K562 (cell line): ENCODE results near the gene EMC6. TPM values are rescaled to one million over a fixed set of nuclear protein-coding genes. Genes with fewer than 3 reads are reported as not detected.

ENCODE experiments used
- ATAC-seq: fragments of 200-7000 bp; cut with Tn5 transposase; 3 replicates; pipeline ENCODE4 v1.9.1; 2020; ENCODE audit warnings: moderate library complexity
- BruUV-seq: library from RNA; stranded (reverse); fragments of 400-500 nt; replicated peaks from 2 replicates; lab custom pipeline; 2021; lab: Mats Ljungman, UMichigan
- CTCF ChIA-PET: fragments of 300-600 bp; formaldehyde crosslinking; extraction: SDS; loops from one replicate; lab custom pipeline; 2021; ENCODE audit warnings: low intra/inter-chr PET ratio; lab: Yijun Ruan, JAX
- POLR2A ChIA-PET: fragments of 300-600, 350-650 bp; sonication (Branson Sonifier 250); formaldehyde crosslinking; extraction: SDS; loops from one replicate; lab custom pipeline; 2021; ENCODE audit warnings: antibody characterized with exemption, inconsistent platforms; lab: Yijun Ruan, JAX
- DNase-seq, 4 experiments: peaks; one replicate each; pipeline versions ENCODE4 v3.0.0 to v3.0.0-alpha.2; 2011 to 2018; ENCODE audit warnings: low spot score in 3 of 4, mixed read lengths in 3 of 4; ENCODE audit errors: extremely low read depth in 1 of 4
- FAIRE-seq: peaks from 2 replicates; lab custom pipeline; 2011; peaks lifted over from hg19 to GRCh38; lab: Jason Lieb, UNC
- H2AFZ ChIP-seq: 2 replicates; pipeline ENCODE4 v1.6.0; 2011; ENCODE audit warnings: low read depth, low read length, control low read depth, inconsistent platforms
- H3K27ac ChIP-seq: fragments of 200-600 bp; 3 replicates; pipeline ENCODE4 v1.8.0; 2011; ENCODE audit warnings: low read depth, mild to moderate bottlenecking, control low read depth, inconsistent platforms, low read length, moderate library complexity, mixed read lengths; ENCODE audit errors: extremely low read depth
- H3K27me3 ChIP-seq, 2 experiments: fragments of 300-600 bp in 1 of 2; 2 replicates in 1 of 2; 3 replicates in 1 of 2; pipeline versions ENCODE4 v1.6.0 to v1.8.0; 2011; ENCODE audit warnings: inconsistent platforms in 2 of 2, low read length in 2 of 2, mild to moderate bottlenecking in 1 of 2, mixed read lengths in 1 of 2, moderate library complexity in 1 of 2; ENCODE audit not compliant: control insufficient read depth in 2 of 2, insufficient read depth in 2 of 2
- H3K36me3 ChIP-seq: fragments of 300-600 bp; 3 replicates; pipeline ENCODE4 v1.8.0; 2011; ENCODE audit warnings: mild to moderate bottlenecking, low read length, inconsistent platforms; ENCODE audit not compliant: control insufficient read depth, insufficient read depth
- H3K4me1 ChIP-seq, 2 experiments: fragments of 200-600 bp in 1 of 2; replicated peaks in 1 of 2; 2 replicates in 1 of 2; 3 replicates in 1 of 2; pipeline versions ENCODE4 v1.5.1 to v1.8.0; 2011; ENCODE audit warnings: inconsistent platforms in 2 of 2, low read length in 2 of 2, mild to moderate bottlenecking in 1 of 2, mixed read lengths in 1 of 2, moderate library complexity in 1 of 2; ENCODE audit not compliant: control insufficient read depth in 2 of 2, insufficient read depth in 2 of 2
- H3K4me2 ChIP-seq: 2 replicates; pipeline ENCODE4 v1.6.1; 2011; ENCODE audit warnings: low read length, control low read depth, inconsistent platforms, mixed read lengths; ENCODE audit not compliant: insufficient read depth
- H3K4me3 ChIP-seq: fragments of 200-600 bp; sonication (generic), shearing (Covaris generic); 2 replicates; pipeline ENCODE4 v1.5.1; 2016; ENCODE audit warnings: control low read depth, inconsistent platforms
- H3K79me2 ChIP-seq: fragments of 200-600 bp; 3 replicates; pipeline ENCODE4 v1.8.0; 2011; ENCODE audit warnings: low read length, inconsistent platforms; ENCODE audit not compliant: control insufficient read depth, insufficient read depth
- H3K9ac ChIP-seq, 2 experiments: 2 replicates each; pipeline versions ENCODE4 v1.6.0 to v1.6.1; 2011; ENCODE audit warnings: low read depth in 2 of 2, low read length in 2 of 2, control low read depth in 1 of 2, inconsistent platforms in 1 of 2, mild to moderate bottlenecking in 1 of 2, mixed read lengths in 1 of 2; ENCODE audit not compliant: insufficient read depth in 1 of 2
- H3K9me1 ChIP-seq: one replicate; pipeline ENCODE4 v1.6.0; 2011; ENCODE audit warnings: inconsistent platforms, mild to moderate bottlenecking, low read length, moderate library complexity; ENCODE audit not compliant: control insufficient read depth, insufficient read depth
- H3K9me3 ChIP-seq: replicated peaks from 2 replicates; pipeline ENCODE4 v1.5.1; 2011; ENCODE audit warnings: low read depth, low read length, inconsistent platforms; ENCODE audit not compliant: control insufficient read depth, insufficient read depth
- H4K20me1 ChIP-seq: replicated peaks from 2 replicates; pipeline ENCODE4 v1.6.1; 2011; ENCODE audit warnings: low read length, inconsistent platforms, mixed read lengths; ENCODE audit not compliant: control insufficient read depth, insufficient read depth
- CREB3L1 ChIP-seq: fragments of 450-650 bp; IDR thresholded peaks from 2 replicates; pipeline ENCODE4 v1.6.1; 2014; ENCODE audit warnings: low read depth, mild to moderate bottlenecking, moderate library complexity, borderline replicate concordance
- POLR2G ChIP-seq: fragments of 200-400 bp; formaldehyde crosslinking; IDR thresholded peaks from 2 replicates; pipeline ENCODE4 v1.6.1; 2017; ENCODE audit warnings: low read depth, mild to moderate bottlenecking, antibody characterized with exemption, low read length, moderate library complexity
- WGBS: fragments of 100-300 bp; shearing (Covaris generic); methylation state at CpG from one replicate; pipeline ENCODE4 v1.1.6; 2016; ENCODE audit warnings: low coverage, mixed read lengths; ENCODE audit not compliant: insufficient coverage; ENCODE audit errors: missing lambda C conversion rate; 5-methylcytosine and 5-hydroxymethylcytosine counted together
- in situ Hi-C: fragments of 300-500 bp; cut with MboI; formaldehyde crosslinking; loops from 4 replicates; pipeline ENCODE4 v1.15.0; 2018; ENCODE audit warnings: inconsistent platforms, mixed read lengths
- intact Hi-C: fragments of 100-400 bp; cut with micrococcal nuclease; formaldehyde crosslinking; loops from 2 replicates; pipeline ENCODE4 v1.14.2; 2022
- polyA plus RNA-seq, 8 experiments: library from polyadenylated mRNA; depleted of rRNA in 4 of 8; stranded (reverse) in 5 of 8; unstranded in 3 of 8; fragments of >200 nt; fragmentation: Nextera tagmentation in 2 of 8; fragmentation: Illumina TruSeq in 1 of 8; extraction: Ambion mirVana in 2 of 8; extraction: Trizol in 1 of 8; gene quantifications; 2 replicates each; pipeline versions ENCODE4 v1.2.1 to v1.2.3, GENCODE V29; 2011 to 2014; ENCODE audit warnings: inconsistent platforms in 1 of 8, missing spikeins in 1 of 8
- total RNA-seq, 7 experiments: library from RNA; depleted of rRNA in 6 of 7; stranded (reverse); fragments of >200 nt in 6 of 7; fragmentation: Illumina TruSeq in 2 of 7; extraction: Trizol in 2 of 7; gene quantifications; 2 replicates each; pipeline versions ENCODE4 v1.2.1 to v1.2.3, GENCODE V29; 2011 to 2021; ENCODE audit warnings: low replicate concordance in 1 of 7

EMC6 gene
- total and polyA plus RNA-seq, 9 of the 15 experiments (the other 6 are each of a cell fraction or from before 2014, with no cell fraction given): 2.9 to 136 (median 24.9) TPM

GRCh38 chr17:3660311-3660891 lies 8.2 kb upstream of the EMC6 start:
- in situ Hi-C loops (no loop called here), intact Hi-C loops (no loop called here)
- no peaks in the 10 kb centered on the region for H3K79me2 ChIP-seq
- FAIRE-seq: no peak
- DNase-seq: no peak
- H3K4me1 ChIP-seq: peaks cover 0 to 42% of the 10 kb centered on the region in 2 experiments; a peak in 2 of 5 replicates
- TF ChIP-seq POLR2G (peak; percentile 33; the same call in 1 of the 2 replicates), CREB3L1 (no peak)
- ATAC-seq: no peak
- ChIA-PET POLR2A (interaction anchor here (0.6 to 1.1 kb wide), 2 partner anchors 24 to 109 kb away, joined by 3 to 5 read pairs; partner anchors contain the start of genes CTNS and SHPK), CTCF (no interaction called here)
- H3K36me3 ChIP-seq: no peaks in the 10 kb centered on the region
- no peak overlapping the region for H3K27ac ChIP-seq
- H3K9me3 ChIP-seq: no peaks in the 10 kb centered on the region
- 86% methylated on average over 21 of the region's 23 CpGs for WGBS
- H3K9ac ChIP-seq: peak overlapping the region in 1 of 2 experiments; percentile 26; a peak in 1 of 4 replicates
- H3K4me3 ChIP-seq: no peak overlapping the region
- no peaks in the 10 kb centered on the region for H3K27me3 ChIP-seq
- BruUV-seq: no TSS peak
- no peak overlapping the region for H3K4me2 ChIP-seq
- H4K20me1 ChIP-seq: no peaks in the 10 kb centered on the region
- H3K9me1 ChIP-seq: no peaks in the 10 kb centered on the region
- no peak overlapping the region for H2AFZ ChIP-seq
